Measurements from ENCODE around the gene TBC1D22A. TPM values are rescaled to one million over a fixed set of nuclear protein-coding genes. Genes with fewer than 3 reads are reported as not detected.

The TBC1D22A gene
- polyA plus RNA-seq, 2 donors = 15.1 to 17.4 TPM

DNA sequence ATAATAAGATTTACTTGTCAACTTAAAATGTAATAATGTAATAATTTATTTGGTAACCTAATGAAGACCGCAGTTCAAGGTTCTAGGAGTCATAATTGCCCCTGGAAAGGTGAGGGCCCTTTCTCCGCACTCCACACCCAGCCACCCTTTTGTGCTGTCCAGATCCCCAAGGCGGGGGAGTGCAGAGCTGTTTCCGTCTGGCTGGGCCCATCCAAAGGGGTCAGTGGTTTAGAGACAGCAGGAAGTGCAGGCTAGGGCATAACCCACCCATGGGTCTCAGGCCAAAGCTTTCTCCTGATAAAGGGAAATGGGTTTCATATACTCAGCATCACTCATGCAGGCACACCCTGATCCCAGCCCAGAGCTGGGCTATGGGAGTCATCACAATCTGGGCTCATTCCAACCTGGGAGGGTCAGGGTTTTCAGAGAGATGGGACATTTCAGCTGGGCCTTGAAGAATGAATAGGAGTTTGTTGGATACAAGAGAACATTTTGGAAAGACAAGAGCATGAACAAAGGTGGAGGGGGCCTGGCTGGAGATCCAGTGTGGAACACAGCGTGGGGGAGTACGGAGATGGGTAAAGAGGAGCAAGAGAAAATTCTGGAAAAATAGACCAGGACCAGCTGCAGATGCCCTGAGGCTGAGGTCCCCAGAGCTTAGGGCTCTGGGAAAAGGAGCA is 432.2 kb downstream of the TBC1D22A start:
- Histone ChIP-seq H3K27me3 (ENCODE audit: control insufficient read depth in 1 of 2, insufficient read depth in 2 of 2, low read length in 2 of 2) (no peaks in the 10 kb centered on the region), H3K4me1 (ENCODE audit: control insufficient read depth in 2 of 2, insufficient read depth in 2 of 2, low read length in 1 of 2) (peaks cover 0 to 4% of the 10 kb centered on the region in 2 donors)
- 91 to 94% methylated on average over 6 of the region's 6 CpGs for WGBS, 2 donors

GRCh38 chr22:47195156-47195483 is 432.7 kb downstream of the TBC1D22A start:
- 91% methylated on average over 8 to 9 of the region's 9 CpGs for WGBS, 2 donors
- Histone ChIP-seq H3K36me3 (ENCODE audit: control insufficient read depth in 2 of 2, insufficient read depth in 2 of 2, low read length in 1 of 2) (no peaks in the 10 kb centered on the region), H3K27ac (ENCODE audit: low read depth in 2 of 2, low read length in 1 of 2) (no peak overlapping the region), H3K9me3 (ENCODE audit: control insufficient read depth in 2 of 2, insufficient read depth in 1 of 2, low read depth in 1 of 2, low read length in 1 of 2) (peaks cover 0 to 3% of the 10 kb centered on the region in 2 donors), H3K4me3 (ENCODE audit: low read depth in 1 of 2, low read length in 2 of 2) (no peak overlapping the region), H3K4me1 (ENCODE audit: control insufficient read depth in 2 of 2, insufficient read depth in 2 of 2, low read length in 1 of 2) (peaks cover 0 to 4% of the 10 kb centered on the region in 2 donors), H3K27me3 (ENCODE audit: control insufficient read depth in 1 of 2, insufficient read depth in 2 of 2, low read length in 2 of 2) (no peaks in the 10 kb centered on the region)

More for the DNA sequence above, 432.2 kb downstream of the TBC1D22A start:
- no peak overlapping the region for H3K27ac ChIP-seq (ENCODE audit: low read depth in 2 of 2, low read length in 1 of 2)
- H3K4me3 ChIP-seq (ENCODE audit: low read depth in 1 of 2, low read length in 2 of 2) = no peak overlapping the region
- peaks cover 0 to 3% of the 10 kb centered on the region in 2 donors for H3K9me3 ChIP-seq (ENCODE audit: control insufficient read depth in 2 of 2, insufficient read depth in 1 of 2, low read depth in 1 of 2, low read length in 1 of 2)
- H3K36me3 ChIP-seq (ENCODE audit: control insufficient read depth in 2 of 2, insufficient read depth in 2 of 2, low read length in 1 of 2) = no peaks in the 10 kb centered on the region

GRCh38 chr22:47195484-47196165 is 433.2 kb downstream of the TBC1D22A start:
- peaks cover 0 to 4% of the 10 kb centered on the region in 2 donors for H3K9me3 ChIP-seq (ENCODE audit: control insufficient read depth in 2 of 2, insufficient read depth in 1 of 2, low read depth in 1 of 2, low read length in 1 of 2)
- H3K4me3 ChIP-seq (ENCODE audit: low read depth in 1 of 2, low read length in 2 of 2) = no peak overlapping the region
- 60% methylated on average over 15 of the region's 15 CpGs for WGBS, 2 donors

DNA sequence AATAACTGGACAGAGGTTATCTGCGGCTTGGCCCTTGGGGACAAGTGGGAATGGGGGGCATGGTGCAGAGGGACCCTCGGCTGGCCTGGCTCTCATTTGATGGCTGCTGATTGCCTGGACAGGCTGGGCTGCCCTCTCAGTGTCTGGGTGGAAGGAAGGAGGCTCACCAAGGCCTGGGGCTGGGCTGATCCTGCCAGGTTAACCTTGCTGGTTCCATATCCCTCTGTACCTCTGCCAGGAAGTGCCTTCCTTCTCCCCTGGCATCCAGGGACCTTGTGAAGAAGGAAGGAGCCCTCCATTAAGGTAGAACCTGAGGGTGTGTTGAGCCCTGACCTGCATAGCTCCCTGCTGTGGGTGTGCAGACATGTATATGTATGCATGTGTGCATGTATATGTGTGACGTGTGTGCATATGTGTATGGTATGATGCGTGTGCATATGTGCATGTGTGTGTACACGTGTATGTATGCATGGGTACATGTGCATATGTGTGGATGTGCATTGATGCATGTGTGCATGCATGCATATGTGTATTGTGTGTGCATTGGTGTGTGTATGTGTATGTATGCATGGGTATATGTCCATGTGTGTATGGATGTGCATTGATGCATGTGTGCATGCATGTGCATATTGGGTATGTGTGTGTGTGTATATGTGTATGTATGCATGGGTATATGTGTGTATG is 433.9 kb downstream of the TBC1D22A start:
- no peaks in the 10 kb centered on the region for H3K27me3 ChIP-seq (ENCODE audit: control insufficient read depth in 1 of 2, insufficient read depth in 2 of 2, low read length in 2 of 2)
- WGBS, 2 donors = 85 to 86% methylated on average over 5 of the region's 5 CpGs
- no peaks in the 10 kb centered on the region for H3K36me3 ChIP-seq (ENCODE audit: control insufficient read depth in 2 of 2, insufficient read depth in 2 of 2, low read length in 1 of 2)
- H3K4me1 ChIP-seq (ENCODE audit: control insufficient read depth in 2 of 2, insufficient read depth in 2 of 2, low read length in 1 of 2) = peaks cover 0 to 4% of the 10 kb centered on the region in 2 donors
- no peak overlapping the region for H3K27ac ChIP-seq (ENCODE audit: low read depth in 2 of 2, low read length in 1 of 2)
- H3K4me3 ChIP-seq (ENCODE audit: low read depth in 1 of 2, low read length in 2 of 2) = no peak overlapping the region
- peaks cover 0 to 6% of the 10 kb centered on the region in 2 donors for H3K9me3 ChIP-seq (ENCODE audit: control insufficient read depth in 2 of 2, insufficient read depth in 1 of 2, low read depth in 1 of 2, low read length in 1 of 2)

More at GRCh38 chr22:47195484-47196165, 433.2 kb downstream of the TBC1D22A start:
- H3K4me1 ChIP-seq (ENCODE audit: control insufficient read depth in 2 of 2, insufficient read depth in 2 of 2, low read length in 1 of 2) = peaks cover 0 to 4% of the 10 kb centered on the region in 2 donors
- H3K27ac ChIP-seq (ENCODE audit: low read depth in 2 of 2, low read length in 1 of 2) = no peak overlapping the region
- H3K36me3 ChIP-seq (ENCODE audit: control insufficient read depth in 2 of 2, insufficient read depth in 2 of 2, low read length in 1 of 2) = no peaks in the 10 kb centered on the region
- H3K27me3 ChIP-seq (ENCODE audit: control insufficient read depth in 1 of 2, insufficient read depth in 2 of 2, low read length in 2 of 2) = no peaks in the 10 kb centered on the region

- H3K36me3 ChIP-seq (ENCODE audit: control insufficient read depth in 2 of 2, insufficient read depth in 2 of 2, low read length in 1 of 2) = no peaks in the 10 kb centered on the region
- 63 to 69% methylated on average over 27 of the region's 27 CpGs for WGBS, 2 donors
- no peaks in the 10 kb centered on the region for H3K27me3 ChIP-seq (ENCODE audit: control insufficient read depth in 1 of 2, insufficient read depth in 2 of 2, low read length in 2 of 2)
- no peak overlapping the region for H3K4me3 ChIP-seq (ENCODE audit: low read depth in 1 of 2, low read length in 2 of 2)
- peaks cover 0 to 4% of the 10 kb centered on the region in 2 donors for H3K4me1 ChIP-seq (ENCODE audit: control insufficient read depth in 2 of 2, insufficient read depth in 2 of 2, low read length in 1 of 2)
- no peak overlapping the region for H3K27ac ChIP-seq (ENCODE audit: low read depth in 2 of 2, low read length in 1 of 2)
- H3K9me3 ChIP-seq (ENCODE audit: control insufficient read depth in 2 of 2, insufficient read depth in 1 of 2, low read depth in 1 of 2, low read length in 1 of 2) = peaks cover 0 to 6% of the 10 kb centered on the region in 2 donors
These were observed 434.7 kb downstream of the TBC1D22A start for GRCh38 chr22:47196881-47197772.

- no peak overlapping the region for H3K4me3 ChIP-seq (ENCODE audit: low read depth in 1 of 2, low read length in 2 of 2)
- peaks cover 0 to 6% of the 10 kb centered on the region in 2 donors for H3K9me3 ChIP-seq (ENCODE audit: control insufficient read depth in 2 of 2, insufficient read depth in 1 of 2, low read depth in 1 of 2, low read length in 1 of 2)
- H3K36me3 ChIP-seq (ENCODE audit: control insufficient read depth in 2 of 2, insufficient read depth in 2 of 2, low read length in 1 of 2) = no peaks in the 10 kb centered on the region
- 73 to 75% methylated on average over 25 of the region's 25 CpGs for WGBS, 2 donors
- H3K27me3 ChIP-seq (ENCODE audit: control insufficient read depth in 1 of 2, insufficient read depth in 2 of 2, low read length in 2 of 2) = no peaks in the 10 kb centered on the region
- no peak overlapping the region for H3K27ac ChIP-seq (ENCODE audit: low read depth in 2 of 2, low read length in 1 of 2)
- peaks cover 0 to 3% of the 10 kb centered on the region in 2 donors for H3K4me1 ChIP-seq (ENCODE audit: control insufficient read depth in 2 of 2, insufficient read depth in 2 of 2, low read length in 1 of 2)
These were observed 435.5 kb downstream of the TBC1D22A start for GRCh38 chr22:47197773-47198500.

DNA sequence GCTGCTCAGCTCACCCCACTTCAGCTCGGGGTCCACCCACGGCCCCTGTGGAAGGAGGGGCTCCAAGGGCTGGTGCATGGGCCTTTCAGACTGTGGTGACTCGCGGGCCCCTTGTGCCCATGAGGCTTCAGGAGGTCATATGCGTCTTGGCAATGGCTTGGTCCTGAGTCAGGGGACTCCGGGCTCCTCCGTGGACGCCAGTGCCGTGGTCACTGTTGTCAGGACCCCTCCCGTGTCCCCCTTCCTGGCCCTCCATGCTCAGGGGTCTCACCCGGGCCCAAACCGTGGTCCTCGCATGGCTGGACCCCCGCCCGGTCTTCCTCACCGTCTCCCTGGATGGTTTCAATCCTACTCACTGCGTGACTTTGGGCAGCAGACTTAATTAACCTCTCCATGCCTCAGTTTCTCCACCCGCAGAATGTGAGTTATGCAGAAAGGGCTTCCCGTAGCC is 436.4 kb downstream of the TBC1D22A start:
- Histone ChIP-seq H3K36me3 (ENCODE audit: control insufficient read depth in 2 of 2, insufficient read depth in 2 of 2, low read length in 1 of 2) (no peaks in the 10 kb centered on the region), H3K9me3 (ENCODE audit: control insufficient read depth in 2 of 2, insufficient read depth in 1 of 2, low read depth in 1 of 2, low read length in 1 of 2) (peaks cover 0 to 3% of the 10 kb centered on the region in 2 donors), H3K27ac (ENCODE audit: low read depth in 2 of 2, low read length in 1 of 2) (no peak overlapping the region), H3K27me3 (ENCODE audit: control insufficient read depth in 1 of 2, insufficient read depth in 2 of 2, low read length in 2 of 2) (no peaks in the 10 kb centered on the region), H3K4me3 (ENCODE audit: low read depth in 1 of 2, low read length in 2 of 2) (no peak overlapping the region), H3K4me1 (ENCODE audit: control insufficient read depth in 2 of 2, insufficient read depth in 2 of 2, low read length in 1 of 2) (peaks cover 0 to 2% of the 10 kb centered on the region in 2 donors)
- 88 to 93% methylated on average over 19 of the region's 19 CpGs for WGBS, 2 donors

DNA sequence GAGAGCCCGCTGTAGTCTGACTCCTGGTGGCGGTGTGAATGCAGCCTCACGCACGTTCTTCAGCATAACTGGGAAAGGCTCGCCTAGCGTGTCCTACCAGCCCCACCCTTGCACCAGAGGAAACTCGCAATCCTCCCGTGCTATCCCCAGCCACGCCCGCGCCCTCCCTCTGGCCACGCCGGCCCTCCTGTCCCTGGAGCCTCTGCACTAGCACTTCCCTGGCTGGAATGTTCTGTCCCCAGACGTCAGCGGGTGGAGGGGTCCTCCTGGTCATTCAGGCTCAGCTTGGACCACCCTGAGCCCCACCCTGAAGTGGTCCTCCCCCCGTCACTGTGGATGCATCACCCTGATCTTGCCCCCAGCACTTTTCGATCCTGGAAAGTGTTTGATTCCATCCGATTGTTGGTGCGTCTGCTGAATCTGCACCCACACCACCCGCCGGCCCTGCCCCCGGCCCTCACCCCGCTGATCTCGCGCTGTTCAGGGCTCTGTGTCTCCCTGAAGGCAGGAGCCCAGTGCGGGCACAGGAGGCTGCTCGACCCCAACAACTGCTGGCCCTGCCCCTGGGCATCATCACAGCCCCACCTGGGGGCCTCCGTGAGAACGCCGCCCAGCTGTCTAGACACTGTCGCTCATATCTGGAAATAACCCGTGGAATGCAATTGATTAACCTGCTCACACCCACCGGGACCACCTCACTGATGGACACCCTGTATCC is 437.0 kb downstream of the TBC1D22A start:
- H3K27ac ChIP-seq (ENCODE audit: low read depth in 2 of 2, low read length in 1 of 2) = no peak overlapping the region
- peaks cover 0 to 2% of the 10 kb centered on the region in 2 donors for H3K4me1 ChIP-seq (ENCODE audit: control insufficient read depth in 2 of 2, insufficient read depth in 2 of 2, low read length in 1 of 2)
- H3K36me3 ChIP-seq (ENCODE audit: control insufficient read depth in 2 of 2, insufficient read depth in 2 of 2, low read length in 1 of 2) = no peaks in the 10 kb centered on the region
- no peak overlapping the region for H3K4me3 ChIP-seq (ENCODE audit: low read depth in 1 of 2, low read length in 2 of 2)
- no peaks in the 10 kb centered on the region for H3K27me3 ChIP-seq (ENCODE audit: control insufficient read depth in 1 of 2, insufficient read depth in 2 of 2, low read length in 2 of 2)
- H3K9me3 ChIP-seq (ENCODE audit: control insufficient read depth in 2 of 2, insufficient read depth in 1 of 2, low read depth in 1 of 2, low read length in 1 of 2) = peaks cover 0 to 3% of the 10 kb centered on the region in 2 donors
- 75 to 77% methylated on average over 33 of the region's 33 CpGs for WGBS, 2 donors
